Neutrophil (primary cell): Measurements from ENCODE around the gene S100A2.

Experiments
- H3K27ac ChIP-seq: fragments of 200-600 bp; sonication (generic); 2 replicates; pipeline ENCODE4 v1.5.1; 2016; ENCODE audit warnings: mild to moderate bottlenecking, moderate library complexity
- H3K27me3 ChIP-seq: fragments of 200-600 bp; sonication (generic); 2 replicates; pipeline ENCODE4 v1.6.0; 2016; ENCODE audit warnings: mild to moderate bottlenecking
- H3K36me3 ChIP-seq: fragments of 200-600 bp; sonication (generic); 2 replicates; pipeline ENCODE4 v1.5.1; 2017
- H3K4me1 ChIP-seq, 2 experiments: fragments of 200-600 bp in 1 of 2; sonication (generic) in 1 of 2; 1 replicate in 1 of 2; 2 replicates in 1 of 2; pipeline versions ENCODE4 v1.5.1 to v1.6.1; 2013 to 2016; ENCODE audit warnings: low read depth in 1 of 2, low read length in 1 of 2, mild to moderate bottlenecking in 1 of 2, moderate library complexity in 1 of 2; ENCODE audit not compliant: control insufficient read depth in 1 of 2, insufficient read depth in 1 of 2
- H3K4me3 ChIP-seq, 2 experiments: fragments of 200-600 bp in 1 of 2; sonication (generic) in 1 of 2; 1 replicate in 1 of 2; 2 replicates in 1 of 2; pipeline ENCODE4 v1.5.1; 2013 to 2016; ENCODE audit warnings: low read depth in 1 of 2, low read length in 1 of 2, mild to moderate bottlenecking in 1 of 2, moderate library complexity in 1 of 2
- H3K9me3 ChIP-seq: fragments of 200-600 bp; sonication (generic); 2 replicates; pipeline ENCODE4 v1.5.1; 2016
- TF ChIP-seq, protein P1 (sequence below): fragments of 200-600 bp; sonication (generic); IDR thresholded peaks from 2 replicates; pipeline ENCODE4 v1.5.1; 2016; ENCODE audit warnings: antibody characterized with exemption

The S100A2 gene

DNA sequence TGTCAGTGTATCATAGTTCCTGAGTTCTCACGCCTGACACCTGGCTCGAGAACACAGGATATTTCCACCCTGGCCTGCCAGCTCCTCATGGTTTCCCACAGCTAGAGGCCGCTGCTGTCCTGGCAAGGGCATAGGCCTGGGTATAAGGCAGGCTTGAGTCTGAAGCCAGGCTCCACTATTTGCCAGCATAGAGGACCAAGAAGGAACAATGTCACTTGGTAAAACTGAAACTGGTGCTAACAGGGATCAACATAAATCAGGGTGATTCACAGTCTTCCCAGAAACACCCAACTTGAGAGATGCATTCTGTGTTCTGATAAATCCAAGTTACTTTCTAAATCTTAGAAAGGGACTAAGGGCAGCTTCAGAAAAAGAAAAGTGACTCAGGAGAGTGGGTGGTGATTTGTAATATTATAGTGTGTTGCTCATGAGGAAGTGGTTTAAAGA is 6.9 kb upstream of the S100A2 start:
- Histone ChIP-seq H3K4me3 (no peak overlapping the region), H3K9me3 (no peaks in the 10 kb centered on the region), H3K36me3 (no peaks in the 10 kb centered on the region), H3K4me1 (peaks cover 49% of the 10 kb centered on the region in 2 experiments), H3K27me3 (peaks cover 3% of the 10 kb centered on the region), H3K27ac (peak overlapping the region; percentile 74)
- TF ChIP-seq, protein P1, sequence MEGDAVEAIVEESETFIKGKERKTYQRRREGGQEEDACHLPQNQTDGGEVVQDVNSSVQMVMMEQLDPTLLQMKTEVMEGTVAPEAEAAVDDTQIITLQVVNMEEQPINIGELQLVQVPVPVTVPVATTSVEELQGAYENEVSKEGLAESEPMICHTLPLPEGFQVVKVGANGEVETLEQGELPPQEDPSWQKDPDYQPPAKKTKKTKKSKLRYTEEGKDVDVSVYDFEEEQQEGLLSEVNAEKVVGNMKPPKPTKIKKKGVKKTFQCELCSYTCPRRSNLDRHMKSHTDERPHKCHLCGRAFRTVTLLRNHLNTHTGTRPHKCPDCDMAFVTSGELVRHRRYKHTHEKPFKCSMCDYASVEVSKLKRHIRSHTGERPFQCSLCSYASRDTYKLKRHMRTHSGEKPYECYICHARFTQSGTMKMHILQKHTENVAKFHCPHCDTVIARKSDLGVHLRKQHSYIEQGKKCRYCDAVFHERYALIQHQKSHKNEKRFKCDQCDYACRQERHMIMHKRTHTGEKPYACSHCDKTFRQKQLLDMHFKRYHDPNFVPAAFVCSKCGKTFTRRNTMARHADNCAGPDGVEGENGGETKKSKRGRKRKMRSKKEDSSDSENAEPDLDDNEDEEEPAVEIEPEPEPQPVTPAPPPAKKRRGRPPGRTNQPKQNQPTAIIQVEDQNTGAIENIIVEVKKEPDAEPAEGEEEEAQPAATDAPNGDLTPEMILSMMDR, result peak; percentile 28

DNA sequence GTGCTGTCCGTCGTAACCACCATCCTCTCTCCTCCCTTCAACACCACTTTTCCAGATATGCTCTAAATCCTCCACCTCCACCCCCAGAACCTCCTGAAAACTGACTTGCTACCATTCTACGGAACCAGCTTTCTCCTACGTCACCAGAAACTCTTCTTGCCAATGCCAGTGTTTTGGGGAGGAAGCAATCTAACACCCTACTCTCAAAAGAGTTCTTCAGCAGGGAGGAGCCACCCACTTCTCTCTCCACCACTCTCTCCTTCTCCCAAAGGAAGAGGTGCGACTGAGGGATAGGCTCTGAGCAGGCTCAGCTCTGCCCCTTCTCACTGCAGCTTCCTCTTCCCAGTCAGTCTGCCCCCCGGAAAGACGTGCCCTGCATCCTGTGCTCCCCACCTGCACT is 6.1 kb upstream of the S100A2 start:
- Histone ChIP-seq H3K4me1 (peaks cover 51 to 53% of the 10 kb centered on the region in 2 experiments), H3K36me3 (no peaks in the 10 kb centered on the region), H3K27me3 (no peaks in the 10 kb centered on the region), H3K9me3 (no peaks in the 10 kb centered on the region), H3K27ac (peak overlapping the region; percentile 74), H3K4me3 (no peak overlapping the region)
- TF ChIP-seq, protein P1, result no peak

DNA sequence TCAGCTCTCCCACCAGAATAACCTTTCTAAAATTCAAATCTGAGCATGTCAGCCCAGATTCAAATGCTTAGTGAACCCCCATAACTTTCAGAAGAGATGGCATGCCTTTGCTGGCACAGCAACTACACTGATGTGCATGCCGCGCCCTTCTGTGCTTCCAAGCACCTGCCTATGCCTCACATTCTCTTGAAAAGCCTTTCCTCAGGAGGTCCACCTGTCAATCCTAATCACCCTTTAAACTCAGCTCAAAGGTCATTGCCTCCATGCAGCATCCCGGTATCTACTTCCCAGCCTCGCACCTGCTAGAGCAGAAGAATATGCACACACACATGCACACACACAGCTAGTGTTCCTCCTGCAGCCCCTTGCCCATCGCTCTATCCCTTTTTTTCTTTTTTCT is 5.2 kb upstream of the S100A2 start:
- TF ChIP-seq, protein P1, result no peak
- Histone ChIP-seq H3K4me1 (peaks cover 59 to 62% of the 10 kb centered on the region in 2 experiments), H3K36me3 (no peaks in the 10 kb centered on the region), H3K27me3 (no peaks in the 10 kb centered on the region), H3K4me3 (no peak overlapping the region), H3K9me3 (no peaks in the 10 kb centered on the region), H3K27ac (no peak overlapping the region)

DNA sequence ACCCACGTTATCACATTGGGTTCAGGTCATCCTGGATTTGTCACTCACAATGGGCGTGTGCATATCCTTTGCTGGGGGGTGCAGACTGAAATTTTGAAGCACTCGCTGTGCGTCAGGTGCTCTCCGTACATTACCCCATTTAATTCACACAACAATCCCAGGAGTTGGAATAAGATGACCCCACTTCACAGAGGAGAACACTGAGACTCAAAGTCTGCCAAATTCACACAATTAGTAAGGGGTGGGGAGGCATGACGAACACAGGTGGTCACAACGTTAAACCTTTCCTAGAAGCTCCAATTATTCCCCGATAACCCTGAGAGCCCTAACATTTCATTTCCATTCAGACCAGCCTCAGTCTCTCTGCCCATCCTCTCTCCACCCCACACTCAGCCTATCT is 3.8 kb upstream of the S100A2 start:
- H3K27me3 ChIP-seq, result no peaks in the 10 kb centered on the region
- no peak overlapping the region for H3K27ac ChIP-seq
- TF ChIP-seq, protein P1, result no peak
- no peaks in the 10 kb centered on the region for H3K9me3 ChIP-seq
- H3K4me3 ChIP-seq, result no peak overlapping the region
- no peaks in the 10 kb centered on the region for H3K36me3 ChIP-seq
- peaks cover 67 to 69% of the 10 kb centered on the region in 2 experiments for H3K4me1 ChIP-seq

DNA sequence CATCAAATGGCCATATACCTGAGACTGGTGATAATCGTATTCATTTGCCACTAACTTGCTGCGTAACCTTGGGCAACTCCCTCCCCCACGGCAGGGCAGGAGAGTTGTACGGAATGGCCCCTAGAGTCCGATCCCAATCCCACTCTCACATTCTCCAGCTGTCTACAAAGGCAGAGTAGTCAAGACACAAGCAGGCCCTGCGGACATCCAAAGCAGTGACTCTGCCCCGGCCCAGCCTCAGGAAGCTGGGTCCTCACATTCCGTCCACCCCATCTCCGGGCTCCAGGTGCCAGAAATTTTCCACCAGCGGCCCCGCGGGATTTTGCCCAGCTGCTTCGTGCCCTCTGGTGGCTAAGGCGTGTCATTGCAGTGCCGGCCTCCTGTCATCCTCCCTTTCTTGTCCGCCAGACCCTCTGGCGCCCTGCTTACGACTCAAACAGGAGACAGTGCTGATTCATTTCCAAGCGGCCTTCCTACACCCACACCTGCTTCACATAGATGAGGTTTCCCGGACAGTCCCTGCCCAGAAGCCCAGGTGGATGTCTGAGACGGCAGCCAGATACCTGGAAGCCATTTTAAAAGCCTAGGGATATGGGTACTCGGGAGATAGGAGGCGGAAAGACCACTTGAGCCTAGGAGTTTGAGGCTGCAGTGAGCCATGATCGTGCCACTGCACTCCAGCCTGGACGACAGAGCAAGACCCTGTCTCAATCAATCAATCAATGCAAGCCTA is 2.9 kb upstream of the S100A2 start:
- Histone ChIP-seq H3K27me3 (no peaks in the 10 kb centered on the region), H3K9me3 (no peaks in the 10 kb centered on the region), H3K4me3 (peak overlapping the region; percentile 40 to 45), H3K4me1 (peaks cover 61 to 62% of the 10 kb centered on the region in 2 experiments), H3K27ac (peak overlapping the region; percentile 98), H3K36me3 (no peaks in the 10 kb centered on the region)
- TF ChIP-seq, protein P1, result peak; percentile 99
